Choroid plexus epithelial cell (primary cell): Measurements from ENCODE around the gene CARD9.

ENCODE experiments used
- DNase-seq: peaks from one replicate; pipeline ENCODE4 v3.0.0-alpha.2; 2010; ENCODE audit warnings: low read depth
- H3K4me3 ChIP-seq: 2 replicates; pipeline ENCODE4 v1.5.1; 2011; ENCODE audit warnings: low read depth, mild to moderate bottlenecking, control low read depth, low read length, moderate library complexity
- CTCF ChIP-seq: conservative IDR thresholded peaks from 2 replicates; pipeline ENCODE4 v1.5.1; 2011; ENCODE audit warnings: low read depth, mild to moderate bottlenecking, control low read depth, inconsistent platforms, low read length, moderate library complexity

The CARD9 gene

GRCh38 chr9:136373300-136374182 lies at the start of gene CARD9:
Gene CARD9 (minus strand): TSS chr9:136373669. CDS start chr9:136372078, 1,591 bp downstream.
- no peak for TF ChIP-seq CTCF
- DNase-seq, result no peak
- H3K4me3 ChIP-seq, result peak within 1 kb of the TSS; percentile 28

GRCh38 chr9:136422876-136423275 lies 49.4 kb upstream of the CARD9 start:
- DNase-seq, result no peak
- TF ChIP-seq CTCF, result no peak
- H3K4me3 ChIP-seq, result no peak overlapping the region

- no peak for DNase-seq
- no peak for TF ChIP-seq CTCF
- no peak overlapping the region for H3K4me3 ChIP-seq
Observed at GRCh38 chr9:136421791-136422190, 48.3 kb upstream of the CARD9 start.

- TF ChIP-seq CTCF, result no peak
- no peak for DNase-seq
- no peak overlapping the region for H3K4me3 ChIP-seq
Observed at GRCh38 chr9:136419092-136419420, 45.6 kb upstream of the CARD9 start.

- no peak overlapping the region for H3K4me3 ChIP-seq
- DNase-seq, result no peak
- no peak for TF ChIP-seq CTCF
Observed at GRCh38 chr9:136418182-136419091, 45.0 kb upstream of the CARD9 start.

- TF ChIP-seq CTCF, result no peak
- H3K4me3 ChIP-seq, result no peak overlapping the region
- no peak for DNase-seq
Observed at GRCh38 chr9:136416914-136417313, 43.4 kb upstream of the CARD9 start.
